Body of pancreas (tissue), 4 donors: ENCODE results near the gene POLL. TPM values are rescaled to one million over a fixed set of nuclear protein-coding genes. Genes with fewer than 3 reads are reported as not detected.
A peak's percentile ranks its signal among the peaks of the same experiment; 100 is the strongest.

Experiments
- ATAC-seq: fragments of 150-250 bp; one replicate; pipeline ENCODE4 v1.9.1; 2016
- DNase-seq, 4 donors: peaks; one replicate each; pipeline ENCODE4 v3.0.0-alpha.2; 2019
- H3K27ac ChIP-seq, 4 donors: fragments of 200-600 bp; sonication (generic); 1 replicate in 3 of 4; 2 replicates in 1 of 4; pipeline versions ENCODE4 v1.5.1 to v1.6.1; 2016 to 2019; ENCODE audit warnings: mild to moderate bottlenecking in 1 of 4, mixed read lengths in 1 of 4, moderate library complexity in 1 of 4
- H3K27me3 ChIP-seq, 2 donors: fragments of 200-600 bp; sonication (generic); one replicate each; pipeline ENCODE4 v1.6.0; 2016; ENCODE audit warnings: mild to moderate bottlenecking in 1 of 2
- H3K36me3 ChIP-seq, 2 donors: fragments of 200-600 bp; sonication (generic); replicated peaks in 1 of 2; 2 replicates each; pipeline ENCODE4 v1.5.1; 2016; ENCODE audit warnings: low read depth in 2 of 2; ENCODE audit not compliant: insufficient read depth in 1 of 2
- H3K4me1 ChIP-seq: fragments of 200-600 bp; sonication (generic); one replicate; pipeline ENCODE4 v1.6.0; 2016
- H3K4me3 ChIP-seq, 2 donors: fragments of 200-600 bp; sonication (generic); 1 replicate in 1 of 2; 2 replicates in 1 of 2; pipeline ENCODE4 v1.5.1; 2016 to 2019
- H3K9me3 ChIP-seq, 3 donors: fragments of 200-600 bp; sonication (generic); 1 replicate in 2 of 3; 2 replicates in 1 of 3; pipeline ENCODE4 v1.5.1; 2016
- CTCF ChIP-seq, 7 experiments: fragments of 450-650 bp in 4 of 7; fragments of 200-600 bp in 3 of 7; sonication (generic) in 3 of 7; IDR thresholded peaks; one replicate each; pipeline ENCODE4 v1.5.1; 2016 to 2019; ENCODE audit warnings: antibody characterized with exemption in 7 of 7
- POLR2A ChIP-seq, 3 donors: fragments of 450-650 bp; IDR thresholded peaks; one replicate each; pipeline ENCODE4 v1.6.1; 2016; ENCODE audit warnings: antibody characterized with exemption in 3 of 3, mild to moderate bottlenecking in 2 of 3
- WGBS, 2 donors: methylation state at CpG; one replicate each; pipeline ENCODE4 v1.1.5; 2017; 5-methylcytosine and 5-hydroxymethylcytosine counted together
- intact Hi-C: fragments of 100-400 bp; cut with DNase I; formaldehyde crosslinking; loops from one replicate; pipeline ENCODE4 v1.15.1; 2023
- total RNA-seq, 2 donors: library from RNA; depleted of rRNA; stranded (reverse); fragments of >200 nt; gene quantifications; one replicate each; pipeline ENCODE4 v1.1.0, GENCODE V29; 2016

The POLL gene
- total RNA-seq, 2 donors from 2014 or later, result 36.9 to 38.4 TPM

- ATAC-seq (no peak), DNase-seq (peak in 1 of 4 donors; percentile 9)
- H3K9me3 ChIP-seq, result no peaks in the 10 kb centered on the region
- peaks cover 0 to 21% of the 10 kb centered on the region in 2 donors for H3K27me3 ChIP-seq
- no peaks in the 10 kb centered on the region for H3K36me3 ChIP-seq
- H3K4me1 ChIP-seq, result peaks cover 26% of the 10 kb centered on the region
- 71 to 73% methylated on average over 7 of the region's 7 CpGs for WGBS, 2 donors
- intact Hi-C loops, result loop anchor here (5.0 to 10.0 kb wide), 2 partner anchors 293 to 350 kb away; no protein-coding TSS in a partner anchor
- no peak overlapping the region for H3K27ac ChIP-seq
- TF ChIP-seq CTCF (IDR thresholded peaks at IDR 0.05) (no peak), POLR2A (IDR thresholded peaks at IDR 0.05) (no peak)
- no peak overlapping the region for H3K4me3 ChIP-seq
Observed at GRCh38 chr10:101567165-101568006, 20.7 kb downstream of the POLL start.

GRCh38 chr10:101566333-101567164 is 21.5 kb downstream of the POLL start:
- no peaks in the 10 kb centered on the region for H3K36me3 ChIP-seq
- no peaks in the 10 kb centered on the region for H3K9me3 ChIP-seq
- H3K4me3 ChIP-seq, result no peak overlapping the region
- no peak for ATAC-seq
- TF ChIP-seq CTCF (IDR thresholded peaks at IDR 0.05) (no peak), POLR2A (IDR thresholded peaks at IDR 0.05) (no peak)
- WGBS, 2 donors, result 10 to 51% methylated on average over 7 to 59 of the region's 59 CpGs
- DNase-seq, result peak in 2 of 4 donors; percentile 13 to 14
- H3K27ac ChIP-seq, result no peak overlapping the region
- intact Hi-C loops, result loop anchor here (5.0 to 10.0 kb wide), 2 partner anchors 292 to 349 kb away; no protein-coding TSS in a partner anchor
- peaks cover 0 to 21% of the 10 kb centered on the region in 2 donors for H3K27me3 ChIP-seq
- peaks cover 26% of the 10 kb centered on the region for H3K4me1 ChIP-seq

GRCh38 chr10:101565936-101566332 is 22.1 kb downstream of the POLL start:
- WGBS, 2 donors, result 58 to 68% methylated on average over 4 to 8 of the region's 8 CpGs
- Histone ChIP-seq H3K4me3 (no peak overlapping the region), H3K27me3 (peaks cover 0 to 21% of the 10 kb centered on the region in 2 donors), H3K4me1 (peaks cover 25% of the 10 kb centered on the region), H3K9me3 (no peaks in the 10 kb centered on the region), H3K36me3 (no peaks in the 10 kb centered on the region), H3K27ac (no peak overlapping the region)
- intact Hi-C loops, result loop anchor here (5.0 to 10.0 kb wide), 2 partner anchors 291 to 349 kb away; no protein-coding TSS in a partner anchor
- no peak for ATAC-seq
- DNase-seq, result peak in 2 of 4 donors; percentile 9
- TF ChIP-seq CTCF (IDR thresholded peaks at IDR 0.05) (no peak), POLR2A (IDR thresholded peaks at IDR 0.05) (no peak)

GRCh38 chr10:101565370-101565900 is 22.6 kb downstream of the POLL start:
- DNase-seq (peak in 1 of 4 donors; percentile 6), ATAC-seq (no peak)
- no peak overlapping the region for H3K27ac ChIP-seq
- WGBS, 2 donors, result 80 to 86% methylated on average over 5 of the region's 5 CpGs
- H3K27me3 ChIP-seq, result peaks cover 0 to 21% of the 10 kb centered on the region in 2 donors
- H3K9me3 ChIP-seq, result no peaks in the 10 kb centered on the region
- TF ChIP-seq POLR2A (IDR thresholded peaks at IDR 0.05) (no peak), CTCF (IDR thresholded peaks at IDR 0.05) (no peak)
- H3K36me3 ChIP-seq, result no peaks in the 10 kb centered on the region
- intact Hi-C loops, result loop anchor here (5.0 to 10.0 kb wide), 2 partner anchors 291 to 348 kb away; no protein-coding TSS in a partner anchor
- peaks cover 20% of the 10 kb centered on the region for H3K4me1 ChIP-seq
- no peak overlapping the region for H3K4me3 ChIP-seq
